Gastroesophageal sphincter (tissue), 4 donors: ENCODE measurements around the gene NAPG. TPM values are rescaled to one million over a fixed set of nuclear protein-coding genes. Genes with fewer than 3 reads are reported as not detected.
"Not testable (repeated sequence)": the region's sequence is repeated elsewhere in the genome, so short reads cannot be mapped to it uniquely, and the experiment has no call there.

Experiments used
- ATAC-seq: fragments of 150-250 bp; one replicate; pipeline ENCODE4 v1.9.1; 2016; ENCODE audit warnings: mild to moderate bottlenecking, moderate library complexity
- H3K27ac ChIP-seq, 4 donors: fragments of 200-600 bp; sonication (generic) in 3 of 4; 1 replicate in 3 of 4; 2 replicates in 1 of 4; pipeline ENCODE4 v1.5.1; 2016 to 2019
- H3K27me3 ChIP-seq: fragments of 200-600 bp; sonication (generic); one replicate; pipeline ENCODE4 v1.5.1; 2019
- H3K36me3 ChIP-seq, 2 donors: fragments of 200-600 bp; sonication (generic); one replicate each; pipeline ENCODE4 v1.5.1; 2019; ENCODE audit warnings: control low read depth in 1 of 2
- H3K4me1 ChIP-seq, 3 donors: fragments of 200-600 bp; sonication (generic); 1 replicate in 2 of 3; 2 replicates in 1 of 3; pipeline ENCODE4 v1.5.1; 2016 to 2019; ENCODE audit warnings: control low read depth in 2 of 3
- H3K4me3 ChIP-seq, 2 donors: fragments of 200-600 bp; sonication (generic); one replicate each; pipeline ENCODE4 v1.5.1; 2019; ENCODE audit warnings: mild to moderate bottlenecking in 1 of 2, moderate library complexity in 1 of 2
- H3K9me3 ChIP-seq, 3 donors: fragments of 200-600 bp; sonication (generic); one replicate each; pipeline ENCODE4 v1.5.1; 2017 to 2019; ENCODE audit warnings: control low read depth in 2 of 3
- EP300 ChIP-seq: sonication (generic); formaldehyde crosslinking; IDR thresholded peaks from one replicate; pipeline ENCODE4 v1.6.1; 2017; ENCODE audit warnings: antibody characterized with exemption, mild to moderate bottlenecking
- POLR2A ChIP-seq, 2 donors: fragments of 450-650 bp; IDR thresholded peaks; one replicate each; pipeline ENCODE4 v1.6.1; 2017; ENCODE audit warnings: antibody characterized with exemption in 2 of 2, mild to moderate bottlenecking in 2 of 2, moderate library complexity in 1 of 2
- POLR2AphosphoS5 ChIP-seq: sonication (generic); formaldehyde crosslinking; IDR thresholded peaks from one replicate; pipeline ENCODE4 v1.6.1; 2017; ENCODE audit warnings: antibody characterized with exemption
- WGBS, 2 donors: methylation state at CpG; one replicate each; pipeline ENCODE4 v1.1.5; 2018; ENCODE audit warnings: low coverage in 1 of 2; 5-methylcytosine and 5-hydroxymethylcytosine counted together
- total RNA-seq, 4 donors: library from RNA; depleted of rRNA; stranded (reverse); fragments of >200 nt; gene quantifications; one replicate each; pipeline ENCODE4 v1.1.0, GENCODE V29; 2016
- TF ChIP-seq, protein P1 (sequence below), 4 experiments: fragments of 200-600 bp in 2 of 4; fragments of 450-650 bp in 2 of 4; sonication (generic) in 1 of 4; IDR thresholded peaks; one replicate each; pipeline ENCODE4 v1.5.1; 2017 to 2019; ENCODE audit warnings: antibody characterized with exemption in 4 of 4, mild to moderate bottlenecking in 2 of 4, moderate library complexity in 2 of 4

Gene NAPG
- total RNA-seq, 4 donors from 2014 or later, result 39.2 to 57.5 (median 45.0) TPM

DNA sequence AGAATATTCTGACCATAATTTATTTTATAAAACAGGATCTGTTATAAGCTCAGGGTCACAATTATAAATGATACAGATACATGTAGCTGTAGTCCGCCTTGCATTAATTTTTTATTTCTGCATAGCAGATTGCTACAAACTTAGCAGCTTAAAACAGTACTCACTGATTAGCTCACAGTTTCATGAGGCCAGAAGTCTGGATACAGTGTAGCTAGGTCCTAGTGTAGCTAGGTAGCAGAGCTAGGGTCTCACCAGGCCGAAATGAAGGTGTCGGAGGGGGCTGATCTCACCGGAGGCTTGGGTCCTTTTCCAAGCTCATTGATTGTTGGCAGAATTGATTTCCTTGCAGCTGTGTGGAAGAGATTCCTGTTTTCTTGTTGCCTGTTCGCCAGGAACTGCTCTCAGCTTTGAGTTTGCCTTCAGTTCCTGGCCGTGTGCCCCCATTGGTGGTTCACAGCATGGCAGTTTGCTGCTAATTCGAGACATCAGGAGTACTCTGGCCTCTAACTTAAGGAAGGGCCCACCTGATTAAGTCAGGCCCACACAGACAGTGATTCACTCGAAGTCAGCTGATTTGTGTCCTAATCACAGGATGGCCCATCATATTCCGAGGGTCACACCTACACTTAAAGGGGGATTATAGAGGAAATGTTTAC lies 18.4 kb downstream of the NAPG start:
- H3K36me3 ChIP-seq, result peaks cover 9 to 96% of the 10 kb centered on the region in 2 donors
- no peaks in the 10 kb centered on the region for H3K27me3 ChIP-seq
- no peak for ATAC-seq
- WGBS, 2 donors, result 75 to 92% methylated on average over 1 to 7 of the region's 9 CpGs
- no peak overlapping the region for H3K4me3 ChIP-seq
- TF ChIP-seq POLR2AphosphoS5 (no peak), POLR2A (IDR thresholded peaks at IDR 0.05) (no peak)
- H3K9me3 ChIP-seq, result no peaks in the 10 kb centered on the region
- H3K4me1 ChIP-seq, result peaks cover 0 to 18% (median 0%) of the 10 kb centered on the region in 3 donors
- H3K27ac ChIP-seq, result no peak overlapping the region

DNA sequence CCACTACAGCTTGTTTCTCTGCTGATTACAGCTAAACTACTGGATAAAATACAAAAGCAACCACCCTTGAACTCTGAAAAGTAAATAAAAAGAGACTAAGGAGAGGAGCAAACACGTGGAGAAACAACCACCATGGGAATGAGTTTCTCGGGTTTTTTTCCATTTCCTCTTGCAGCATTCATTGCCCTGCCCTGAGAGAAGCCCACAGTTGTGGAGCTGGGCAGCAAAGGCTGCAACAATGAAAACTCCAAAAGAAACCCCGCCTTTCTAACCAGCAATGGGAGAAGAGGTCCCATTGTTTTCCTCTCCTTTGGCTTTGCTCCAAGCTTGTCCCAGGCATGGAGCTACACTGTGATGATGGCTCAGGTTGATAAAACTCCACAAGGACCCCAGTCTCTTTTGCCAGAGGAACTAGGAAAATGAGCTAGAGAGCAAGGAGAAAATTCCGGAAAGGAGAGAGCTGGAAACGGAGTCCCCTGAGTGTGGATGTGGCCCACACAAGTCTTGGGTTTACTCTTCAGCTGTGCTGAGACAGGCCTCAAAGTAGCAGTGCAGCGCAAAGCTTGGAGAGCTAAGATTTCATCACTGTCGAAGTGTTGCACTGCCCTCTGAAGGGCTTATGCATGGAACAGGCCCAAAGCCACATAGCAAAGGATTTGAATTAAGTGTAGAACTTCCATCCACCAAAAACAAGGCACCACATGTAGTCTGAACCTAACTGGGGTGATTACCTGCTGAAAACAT lies 20.9 kb downstream of the NAPG start:
- H3K36me3 ChIP-seq, result peaks cover 7 to 96% of the 10 kb centered on the region in 2 donors
- WGBS, 2 donors, result 80% methylated on average over 4 to 7 of the region's 7 CpGs
- TF ChIP-seq POLR2A (IDR thresholded peaks at IDR 0.05) (no peak), EP300 (no peak), POLR2AphosphoS5 (no peak)
- TF ChIP-seq, protein P1, sequence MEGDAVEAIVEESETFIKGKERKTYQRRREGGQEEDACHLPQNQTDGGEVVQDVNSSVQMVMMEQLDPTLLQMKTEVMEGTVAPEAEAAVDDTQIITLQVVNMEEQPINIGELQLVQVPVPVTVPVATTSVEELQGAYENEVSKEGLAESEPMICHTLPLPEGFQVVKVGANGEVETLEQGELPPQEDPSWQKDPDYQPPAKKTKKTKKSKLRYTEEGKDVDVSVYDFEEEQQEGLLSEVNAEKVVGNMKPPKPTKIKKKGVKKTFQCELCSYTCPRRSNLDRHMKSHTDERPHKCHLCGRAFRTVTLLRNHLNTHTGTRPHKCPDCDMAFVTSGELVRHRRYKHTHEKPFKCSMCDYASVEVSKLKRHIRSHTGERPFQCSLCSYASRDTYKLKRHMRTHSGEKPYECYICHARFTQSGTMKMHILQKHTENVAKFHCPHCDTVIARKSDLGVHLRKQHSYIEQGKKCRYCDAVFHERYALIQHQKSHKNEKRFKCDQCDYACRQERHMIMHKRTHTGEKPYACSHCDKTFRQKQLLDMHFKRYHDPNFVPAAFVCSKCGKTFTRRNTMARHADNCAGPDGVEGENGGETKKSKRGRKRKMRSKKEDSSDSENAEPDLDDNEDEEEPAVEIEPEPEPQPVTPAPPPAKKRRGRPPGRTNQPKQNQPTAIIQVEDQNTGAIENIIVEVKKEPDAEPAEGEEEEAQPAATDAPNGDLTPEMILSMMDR (IDR thresholded peaks at IDR 0.05), result no peak
- H3K4me1 ChIP-seq, result peaks cover 0 to 18% (median 0%) of the 10 kb centered on the region in 3 donors
- no peak overlapping the region for H3K4me3 ChIP-seq
- H3K27ac ChIP-seq, result no peak overlapping the region
- no peaks in the 10 kb centered on the region for H3K27me3 ChIP-seq
- ATAC-seq, result no peak
- no peaks in the 10 kb centered on the region for H3K9me3 ChIP-seq

DNA sequence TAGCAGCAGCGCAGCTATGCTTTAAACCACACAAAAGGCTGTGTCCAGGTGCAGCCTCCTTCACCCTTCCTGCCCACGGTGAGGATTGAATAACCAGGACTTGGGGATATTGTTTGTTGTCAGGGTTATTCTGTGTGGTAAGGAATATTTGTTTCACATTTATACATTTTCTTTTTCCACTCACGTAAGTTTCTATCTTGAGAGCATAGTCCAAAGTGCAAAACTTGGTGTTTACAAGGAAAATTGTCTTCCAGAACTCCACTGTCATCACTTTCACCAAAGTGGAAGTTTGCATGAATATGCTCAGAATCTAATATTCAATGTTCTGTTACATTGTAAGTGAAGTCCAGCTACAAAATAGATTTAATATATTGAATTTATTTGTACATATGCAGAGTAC lies 26.4 kb downstream of the NAPG start:
- no peaks in the 10 kb centered on the region for H3K27me3 ChIP-seq
- H3K27ac ChIP-seq, result no peak overlapping the region
- H3K4me3 ChIP-seq, result no peak overlapping the region
- no peaks in the 10 kb centered on the region for H3K4me1 ChIP-seq
- ATAC-seq, result no peak
- WGBS, 2 donors, result 83 to 100% methylated on average over 1 to 3 of the region's 3 CpGs
- peaks cover 7 to 100% of the 10 kb centered on the region in 2 donors for H3K36me3 ChIP-seq
- H3K9me3 ChIP-seq, result no peaks in the 10 kb centered on the region
- TF ChIP-seq POLR2A (IDR thresholded peaks at IDR 0.05) (no peak), POLR2AphosphoS5 (no peak), EP300 (no peak)
- TF ChIP-seq, protein P1 (IDR thresholded peaks at IDR 0.05), result no peak

DNA sequence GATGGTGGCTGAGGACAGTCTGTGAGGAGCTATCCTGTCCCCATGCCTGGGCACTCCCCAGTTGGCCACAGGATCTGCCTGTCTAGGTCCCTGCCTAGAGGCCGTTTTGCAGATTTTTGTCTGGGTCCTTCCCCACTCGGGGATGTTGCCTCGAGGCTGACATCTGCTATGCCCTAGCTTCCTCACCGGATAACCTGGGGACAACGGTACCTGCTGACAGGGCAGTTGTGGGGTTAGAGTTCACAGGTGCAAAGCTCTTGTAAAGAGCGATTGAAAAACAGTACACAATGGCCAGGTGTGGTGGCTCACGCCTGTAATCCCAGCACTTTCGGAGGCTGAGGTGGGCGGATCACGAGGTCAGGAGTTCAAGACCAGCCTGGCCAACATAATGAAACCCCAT lies 30.4 kb downstream of the NAPG start:
- 98% methylated on average over 5 of the region's 10 CpGs; no CpG with 5 or more reads in 1 of the 2 donors for WGBS, 2 donors

DNA sequence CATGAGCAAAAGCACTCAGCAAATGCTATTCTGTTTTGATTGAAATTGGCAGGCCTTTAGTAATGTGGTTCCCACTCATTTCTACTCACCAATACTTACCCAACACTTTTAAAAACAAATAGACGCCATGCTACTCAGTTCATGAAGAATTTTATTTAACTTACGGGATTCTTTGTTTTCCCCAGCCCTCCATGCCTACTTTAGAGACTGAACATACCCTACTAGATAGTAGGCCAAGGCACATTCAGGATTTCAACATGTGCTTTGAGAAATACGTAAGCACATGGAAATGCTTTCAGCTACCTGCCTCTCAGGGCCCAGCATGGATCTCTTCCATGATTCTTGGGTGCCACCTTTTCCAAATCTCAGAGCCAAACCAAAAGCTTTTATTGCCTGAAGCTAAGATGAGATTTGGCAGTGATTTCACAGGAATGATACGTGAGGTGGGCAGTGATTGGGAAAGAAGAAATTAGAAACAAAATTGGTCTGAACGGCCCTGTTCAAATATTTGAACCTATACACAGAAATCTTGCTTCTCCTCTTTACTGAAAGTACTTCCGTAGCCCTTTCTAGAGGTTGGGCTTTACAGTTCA lies 31.4 kb downstream of the NAPG start:
- no peak for ATAC-seq
- no peaks in the 10 kb centered on the region for H3K9me3 ChIP-seq
- no peak overlapping the region for H3K4me3 ChIP-seq
- H3K27ac ChIP-seq, result no peak overlapping the region
- no peaks in the 10 kb centered on the region for H3K27me3 ChIP-seq
- peaks cover 0 to 10% (median 4%) of the 10 kb centered on the region in 3 donors for H3K4me1 ChIP-seq
- 93 to 98% methylated on average over 5 to 6 of the region's 6 CpGs for WGBS, 2 donors
- peaks cover 0 to 54% of the 10 kb centered on the region in 2 donors for H3K36me3 ChIP-seq
- no peak for TF ChIP-seq EP300
- no peak for TF ChIP-seq POLR2AphosphoS5
- no peak for TF ChIP-seq POLR2A (IDR thresholded peaks at IDR 0.05)
- TF ChIP-seq, protein P1 (IDR thresholded peaks at IDR 0.05), result no peak

More for the DNA sequence above, 30.4 kb downstream of the NAPG start:
- not testable (repeated sequence) for H3K9me3 ChIP-seq, H3K27me3 ChIP-seq, H3K27ac ChIP-seq, H3K4me3 ChIP-seq, ATAC-seq
- Histone ChIP-seq H3K4me1 (peaks cover 0 to 10% (median 4%) of the 10 kb centered on the region in 3 donors), H3K36me3 (peaks cover 0 to 63% of the 10 kb centered on the region in 2 donors)
